Stimulated activated naive CD4-positive, alpha-beta T cell (primary cell): ENCODE results near the gene HBP1.
"Not testable (repeated sequence)": the region's sequence is repeated elsewhere in the genome, so short reads cannot be mapped to it uniquely, and the experiment has no call there.

Experiments
- DNase-seq, 6 experiments: peaks; one replicate each; lab custom pipeline; 2025; lab: John Stamatoyannopoulos, UW

HBP1 gene

GRCh38 chr7:107181172-107181571 lies 12.4 kb downstream of the HBP1 start:
- DNase-seq: no peak

GRCh38 chr7:107185716-107186115 lies 16.9 kb downstream of the HBP1 start:
- DNase-seq: no peak

- DNase-seq: no peak
Measured at GRCh38 chr7:107186240-107186639, 17.4 kb downstream of the HBP1 start.

GRCh38 chr7:107187774-107188173 lies 19.0 kb downstream of the HBP1 start:
- DNase-seq: no peak

- DNase-seq: no peak
Measured at GRCh38 chr7:107190090-107190489, 21.3 kb downstream of the HBP1 start.

GRCh38 chr7:107194052-107194451 lies 25.2 kb downstream of the HBP1 start:
- DNase-seq: no peak

GRCh38 chr7:107196834-107197610 lies 28.2 kb downstream of the HBP1 start:
- no peak for DNase-seq

GRCh38 chr7:107201795-107202450 lies 33.1 kb downstream of the HBP1 start:
- peak in 1 of 6 experiments; percentile 6 for DNase-seq

- DNase-seq: no peak
Measured at GRCh38 chr7:107203607-107204006, 34.8 kb downstream of the HBP1 start.

- no peak for DNase-seq
Measured at GRCh38 chr7:107206136-107206535, 37.3 kb downstream of the HBP1 start.

GRCh38 chr7:107206706-107207105 lies 37.9 kb downstream of the HBP1 start:
- no peak for DNase-seq

- DNase-seq: no peak
Measured at GRCh38 chr7:107207459-107207858, 38.7 kb downstream of the HBP1 start.

- DNase-seq: no peak
Measured at GRCh38 chr7:107208024-107208521, 39.3 kb downstream of the HBP1 start.

- no peak for DNase-seq
Measured at GRCh38 chr7:107208563-107208962, 39.8 kb downstream of the HBP1 start.

- DNase-seq: no peak
Measured at GRCh38 chr7:107209565-107209964, 40.8 kb downstream of the HBP1 start.

- no peak for DNase-seq
Measured at GRCh38 chr7:107210400-107210799, 41.6 kb downstream of the HBP1 start.

- no peak for DNase-seq
Measured at GRCh38 chr7:107212725-107213124, 43.9 kb downstream of the HBP1 start.

- no peak for DNase-seq
Measured at GRCh38 chr7:107213193-107213788, 44.5 kb downstream of the HBP1 start.

- no peak for DNase-seq
Measured at GRCh38 chr7:107213945-107214344, 45.1 kb downstream of the HBP1 start.

GRCh38 chr7:107219563-107220244 lies 50.9 kb downstream of the HBP1 start:
- no peak for DNase-seq

GRCh38 chr7:107220356-107220755 lies 51.6 kb downstream of the HBP1 start:
- DNase-seq: no peak

GRCh38 chr7:107220806-107221205 lies 52.0 kb downstream of the HBP1 start:
- not testable (repeated sequence) for DNase-seq
